ENCODE measurements around the gene PLEKHG3.

- TF ChIP-seq, protein P1, sequence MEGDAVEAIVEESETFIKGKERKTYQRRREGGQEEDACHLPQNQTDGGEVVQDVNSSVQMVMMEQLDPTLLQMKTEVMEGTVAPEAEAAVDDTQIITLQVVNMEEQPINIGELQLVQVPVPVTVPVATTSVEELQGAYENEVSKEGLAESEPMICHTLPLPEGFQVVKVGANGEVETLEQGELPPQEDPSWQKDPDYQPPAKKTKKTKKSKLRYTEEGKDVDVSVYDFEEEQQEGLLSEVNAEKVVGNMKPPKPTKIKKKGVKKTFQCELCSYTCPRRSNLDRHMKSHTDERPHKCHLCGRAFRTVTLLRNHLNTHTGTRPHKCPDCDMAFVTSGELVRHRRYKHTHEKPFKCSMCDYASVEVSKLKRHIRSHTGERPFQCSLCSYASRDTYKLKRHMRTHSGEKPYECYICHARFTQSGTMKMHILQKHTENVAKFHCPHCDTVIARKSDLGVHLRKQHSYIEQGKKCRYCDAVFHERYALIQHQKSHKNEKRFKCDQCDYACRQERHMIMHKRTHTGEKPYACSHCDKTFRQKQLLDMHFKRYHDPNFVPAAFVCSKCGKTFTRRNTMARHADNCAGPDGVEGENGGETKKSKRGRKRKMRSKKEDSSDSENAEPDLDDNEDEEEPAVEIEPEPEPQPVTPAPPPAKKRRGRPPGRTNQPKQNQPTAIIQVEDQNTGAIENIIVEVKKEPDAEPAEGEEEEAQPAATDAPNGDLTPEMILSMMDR (conservative IDR thresholded peaks at IDR 0.05; ENCODE audit: low read length), result no peak
- TF ChIP-seq EZH2phosphoT487 (IDR thresholded peaks at IDR 0.05; ENCODE audit: borderline replicate concordance, low read depth, low read length), result no peak
Measured at GRCh38 chr14:64724578-64724930, 20.3 kb downstream of the PLEKHG3 start.

Measured in OCI-LY7 (cell line).